ENCODE data around the gene ARHGEF17.

DNA sequence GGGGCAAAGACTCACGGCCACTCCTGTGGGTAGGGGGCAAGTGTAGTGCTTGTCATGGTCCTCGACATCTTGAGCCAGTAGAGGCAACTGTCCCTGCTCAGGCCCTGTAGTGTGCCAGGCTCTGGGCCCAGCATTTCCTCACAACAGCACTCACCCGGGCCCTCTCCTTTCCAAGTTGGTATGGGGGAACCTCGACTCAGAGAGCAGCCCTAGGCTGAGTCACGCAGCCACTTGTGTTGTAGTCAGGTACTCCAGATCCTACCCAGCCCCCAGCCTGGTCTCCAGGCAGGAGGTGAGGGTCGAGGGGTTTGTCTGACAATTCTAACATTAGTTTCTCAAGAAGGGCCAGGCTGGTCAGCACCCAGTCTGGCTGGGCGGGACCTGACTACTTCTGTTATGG is 72.3 kb downstream of the ARHGEF17 start:
- TF ChIP-seq, protein P1, sequence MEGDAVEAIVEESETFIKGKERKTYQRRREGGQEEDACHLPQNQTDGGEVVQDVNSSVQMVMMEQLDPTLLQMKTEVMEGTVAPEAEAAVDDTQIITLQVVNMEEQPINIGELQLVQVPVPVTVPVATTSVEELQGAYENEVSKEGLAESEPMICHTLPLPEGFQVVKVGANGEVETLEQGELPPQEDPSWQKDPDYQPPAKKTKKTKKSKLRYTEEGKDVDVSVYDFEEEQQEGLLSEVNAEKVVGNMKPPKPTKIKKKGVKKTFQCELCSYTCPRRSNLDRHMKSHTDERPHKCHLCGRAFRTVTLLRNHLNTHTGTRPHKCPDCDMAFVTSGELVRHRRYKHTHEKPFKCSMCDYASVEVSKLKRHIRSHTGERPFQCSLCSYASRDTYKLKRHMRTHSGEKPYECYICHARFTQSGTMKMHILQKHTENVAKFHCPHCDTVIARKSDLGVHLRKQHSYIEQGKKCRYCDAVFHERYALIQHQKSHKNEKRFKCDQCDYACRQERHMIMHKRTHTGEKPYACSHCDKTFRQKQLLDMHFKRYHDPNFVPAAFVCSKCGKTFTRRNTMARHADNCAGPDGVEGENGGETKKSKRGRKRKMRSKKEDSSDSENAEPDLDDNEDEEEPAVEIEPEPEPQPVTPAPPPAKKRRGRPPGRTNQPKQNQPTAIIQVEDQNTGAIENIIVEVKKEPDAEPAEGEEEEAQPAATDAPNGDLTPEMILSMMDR (IDR thresholded peaks at IDR 0.05 in 8 of 11, conservative IDR thresholded peaks at IDR 0.05 in 3 of 11), result no peak
- no peak for TF ChIP-seq POLR2AphosphoS5 (IDR thresholded peaks at IDR 0.05)
- no peak for TF ChIP-seq POLR2A (IDR thresholded peaks at IDR 0.05)

Data from spleen (tissue), 7 donors.